ENCODE measurements around the gene TIE1. TPM values are rescaled to one million over a fixed set of nuclear protein-coding genes. Genes with fewer than 3 reads are reported as not detected.
A peak's percentile ranks its signal among the peaks of the same experiment; 100 is the strongest.

The TIE1 gene
- total RNA-seq, 1 donor from 2014 or later, result 18.5 TPM

- intact Hi-C loops (cut with DNase I), result no loop called here
- no peak for DNase-seq
- ATAC-seq (ENCODE audit: poor library complexity), result no peak
Observed at GRCh38 chr1:43272576-43273571, 27.9 kb upstream of the TIE1 start.

GRCh38 chr1:43273708-43274107 is 27.1 kb upstream of the TIE1 start:
- ATAC-seq (ENCODE audit: poor library complexity) (no peak), DNase-seq (no peak)
- intact Hi-C loops (cut with DNase I), result no loop called here

GRCh38 chr1:43274125-43274803 is 26.5 kb upstream of the TIE1 start:
- ATAC-seq (ENCODE audit: poor library complexity) (peak; percentile 19), DNase-seq (no peak)
- intact Hi-C loops (cut with DNase I), result no loop called here

- DNase-seq (no peak), ATAC-seq (ENCODE audit: poor library complexity) (no peak)
- intact Hi-C loops (cut with DNase I), result no loop called here
Observed at GRCh38 chr1:43274804-43275180, 26.0 kb upstream of the TIE1 start.

- DNase-seq, result no peak
- no peak for ATAC-seq (ENCODE audit: poor library complexity)
- intact Hi-C loops (cut with DNase I), result no loop called here
Observed at GRCh38 chr1:43275826-43276620, 24.8 kb upstream of the TIE1 start.

GRCh38 chr1:43276673-43277072 is 24.1 kb upstream of the TIE1 start:
- no peak for DNase-seq
- ATAC-seq (ENCODE audit: poor library complexity), result no peak
- intact Hi-C loops (cut with DNase I), result no loop called here

GRCh38 chr1:43277116-43277876 is 23.5 kb upstream of the TIE1 start:
- intact Hi-C loops (cut with DNase I), result no loop called here
- no peak for DNase-seq
- ATAC-seq (ENCODE audit: poor library complexity), result no peak

GRCh38 chr1:43279161-43279560 is 21.6 kb upstream of the TIE1 start:
- DNase-seq, result no peak
- intact Hi-C loops (cut with DNase I), result no loop called here
- ATAC-seq (ENCODE audit: poor library complexity), result no peak

- DNase-seq, result no peak
- intact Hi-C loops (cut with DNase I), result no loop called here
- no peak for ATAC-seq (ENCODE audit: poor library complexity)
Observed at GRCh38 chr1:43279666-43280065, 21.1 kb upstream of the TIE1 start.

GRCh38 chr1:43280692-43281091 is 20.1 kb upstream of the TIE1 start:
- DNase-seq (no peak), ATAC-seq (ENCODE audit: poor library complexity) (no peak)
- intact Hi-C loops (cut with DNase I), result no loop called here

GRCh38 chr1:43282220-43283195 is 18.3 kb upstream of the TIE1 start:
- intact Hi-C loops (cut with DNase I), result no loop called here
- DNase-seq (no peak), ATAC-seq (ENCODE audit: poor library complexity) (no peak)

GRCh38 chr1:43284065-43284464 is 16.7 kb upstream of the TIE1 start:
- no peak for ATAC-seq (ENCODE audit: poor library complexity)
- intact Hi-C loops (cut with DNase I), result no loop called here
- DNase-seq, result no peak

- ATAC-seq (ENCODE audit: poor library complexity) (no peak), DNase-seq (no peak)
- intact Hi-C loops (cut with DNase I), result no loop called here
Observed at GRCh38 chr1:43284546-43285110, 16.2 kb upstream of the TIE1 start.

- ATAC-seq (ENCODE audit: poor library complexity) (no peak), DNase-seq (no peak)
- intact Hi-C loops (cut with DNase I), result no loop called here
Observed at GRCh38 chr1:43285269-43285990, 15.4 kb upstream of the TIE1 start, which contains the start of gene C1orf210. Gene C1orf210, minus strand, starts transcription at chr1:43285581. Its CDS starts 2,311 bp downstream, at chr1:43283270.

- intact Hi-C loops (cut with DNase I), result no loop called here
- ATAC-seq (ENCODE audit: poor library complexity) (no peak), DNase-seq (no peak)
Observed at GRCh38 chr1:43286115-43286514, 14.7 kb upstream of the TIE1 start.

GRCh38 chr1:43286533-43286932 is 14.2 kb upstream of the TIE1 start:
- DNase-seq (no peak), ATAC-seq (ENCODE audit: poor library complexity) (no peak)
- intact Hi-C loops (cut with DNase I), result no loop called here
